C4-2B (cell line): ENCODE data around the gene KIAA0232.

Source experiments
- ZFX ChIP-seq: fragments of 450-650 bp; IDR thresholded peaks from 2 replicates; pipeline ENCODE4 v1.6.1; 2017
- TF ChIP-seq, protein P1 (sequence below): fragments of 450-650 bp; conservative IDR thresholded peaks from 2 replicates; pipeline ENCODE4 v1.5.1; 2017; ENCODE audit warnings: mild to moderate bottlenecking

DNA sequence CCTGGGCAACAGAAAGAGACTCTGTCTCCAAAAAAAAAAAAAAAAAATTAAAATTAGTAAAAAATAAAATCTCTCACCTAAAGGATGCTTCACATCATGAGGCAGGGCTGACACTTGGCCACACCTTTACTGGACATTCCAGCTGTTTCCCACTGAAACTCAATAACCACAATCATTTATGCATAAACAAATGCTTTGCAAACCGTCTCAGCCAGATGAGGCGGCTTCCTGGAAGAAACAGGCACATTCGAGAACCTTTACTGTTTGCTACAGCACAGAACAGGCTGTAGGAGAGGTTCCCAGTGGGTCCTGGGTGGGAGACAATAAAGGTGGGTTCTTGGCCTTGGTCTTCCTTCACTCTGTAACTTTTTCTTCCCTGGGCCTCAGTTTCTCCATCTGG lies 116.2 kb downstream of the KIAA0232 start:
- TF ChIP-seq, protein P1, sequence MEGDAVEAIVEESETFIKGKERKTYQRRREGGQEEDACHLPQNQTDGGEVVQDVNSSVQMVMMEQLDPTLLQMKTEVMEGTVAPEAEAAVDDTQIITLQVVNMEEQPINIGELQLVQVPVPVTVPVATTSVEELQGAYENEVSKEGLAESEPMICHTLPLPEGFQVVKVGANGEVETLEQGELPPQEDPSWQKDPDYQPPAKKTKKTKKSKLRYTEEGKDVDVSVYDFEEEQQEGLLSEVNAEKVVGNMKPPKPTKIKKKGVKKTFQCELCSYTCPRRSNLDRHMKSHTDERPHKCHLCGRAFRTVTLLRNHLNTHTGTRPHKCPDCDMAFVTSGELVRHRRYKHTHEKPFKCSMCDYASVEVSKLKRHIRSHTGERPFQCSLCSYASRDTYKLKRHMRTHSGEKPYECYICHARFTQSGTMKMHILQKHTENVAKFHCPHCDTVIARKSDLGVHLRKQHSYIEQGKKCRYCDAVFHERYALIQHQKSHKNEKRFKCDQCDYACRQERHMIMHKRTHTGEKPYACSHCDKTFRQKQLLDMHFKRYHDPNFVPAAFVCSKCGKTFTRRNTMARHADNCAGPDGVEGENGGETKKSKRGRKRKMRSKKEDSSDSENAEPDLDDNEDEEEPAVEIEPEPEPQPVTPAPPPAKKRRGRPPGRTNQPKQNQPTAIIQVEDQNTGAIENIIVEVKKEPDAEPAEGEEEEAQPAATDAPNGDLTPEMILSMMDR, result no peak
- no peak for TF ChIP-seq ZFX
